ENCODE data around the gene SMARCA2. TPM values are rescaled to one million over a fixed set of nuclear protein-coding genes. Genes with fewer than 3 reads are reported as not detected.

Gene SMARCA2
- total RNA-seq, 1 experiment from 2014 or later, result 27.9 TPM

DNA sequence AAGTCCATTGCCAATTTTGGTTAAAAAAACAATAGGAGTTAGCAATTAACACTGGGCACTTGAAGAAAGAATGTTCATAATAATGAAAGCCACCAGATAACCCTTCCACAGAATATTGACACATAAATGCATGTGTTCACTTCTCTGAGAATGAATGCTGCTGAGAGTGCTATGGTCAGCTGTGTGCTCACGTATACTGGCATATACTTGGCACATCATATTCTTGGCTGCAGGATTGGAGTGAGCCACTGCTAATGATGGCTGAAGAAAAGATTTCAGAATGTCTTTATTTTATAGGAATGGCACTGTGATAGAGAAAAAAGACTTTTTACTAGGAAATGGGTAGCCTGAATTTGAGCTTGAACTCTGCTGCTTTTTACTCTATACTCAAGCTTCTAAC is 46.0 kb upstream of the SMARCA2 start:
- DNase-seq (no peak), ATAC-seq (no peak)
- H3K9ac ChIP-seq (ENCODE audit: low read length), result no peak overlapping the region
- no peaks in the 10 kb centered on the region for H3F3A ChIP-seq (ENCODE audit: low read length, unreplicated experiment)
- no peak overlapping the region for H3K4me3 ChIP-seq (ENCODE audit: low read length)
- peaks cover 31% of the 10 kb centered on the region for H3K27me3 ChIP-seq (ENCODE audit: low read length)
- no peaks in the 10 kb centered on the region for H3K9me3 ChIP-seq (ENCODE audit: low read length)
- H3K9me2 ChIP-seq (replicated peaks; ENCODE audit: low read length), result no peaks in the 10 kb centered on the region
- H3K36me3 ChIP-seq (ENCODE audit: low read depth, low read length), result no peaks in the 10 kb centered on the region
- H4K20me1 ChIP-seq (ENCODE audit: low read length), result no peaks in the 10 kb centered on the region
- ChIA-PET POLR2A (ENCODE audit: unreplicated experiment) (no interaction called here), CTCF (no interaction called here)
- H3K79me2 ChIP-seq (ENCODE audit: low read length), result no peaks in the 10 kb centered on the region
- no peak overlapping the region for H3K27ac ChIP-seq (ENCODE audit: low read length)
- H2AFZ ChIP-seq (ENCODE audit: low read length), result no peak overlapping the region
- no peak overlapping the region for H3K4me2 ChIP-seq (ENCODE audit: low read length)
- no TSS peak for BruUV-seq (replicated peaks)
- no peaks in the 10 kb centered on the region for H3K4me1 ChIP-seq (ENCODE audit: insufficient read depth, low read length)
- intact Hi-C loops (cut with micrococcal nuclease), result no loop called here
- TF ChIP-seq EZH2 (IDR thresholded peaks at IDR 0.05; ENCODE audit: low read length, unreplicated experiment), result no peak
- TF ChIP-seq EZH2phosphoT487 (IDR thresholded peaks at IDR 0.05; ENCODE audit: borderline replicate concordance, low read length), result no peak
- TF ChIP-seq, protein P1, sequence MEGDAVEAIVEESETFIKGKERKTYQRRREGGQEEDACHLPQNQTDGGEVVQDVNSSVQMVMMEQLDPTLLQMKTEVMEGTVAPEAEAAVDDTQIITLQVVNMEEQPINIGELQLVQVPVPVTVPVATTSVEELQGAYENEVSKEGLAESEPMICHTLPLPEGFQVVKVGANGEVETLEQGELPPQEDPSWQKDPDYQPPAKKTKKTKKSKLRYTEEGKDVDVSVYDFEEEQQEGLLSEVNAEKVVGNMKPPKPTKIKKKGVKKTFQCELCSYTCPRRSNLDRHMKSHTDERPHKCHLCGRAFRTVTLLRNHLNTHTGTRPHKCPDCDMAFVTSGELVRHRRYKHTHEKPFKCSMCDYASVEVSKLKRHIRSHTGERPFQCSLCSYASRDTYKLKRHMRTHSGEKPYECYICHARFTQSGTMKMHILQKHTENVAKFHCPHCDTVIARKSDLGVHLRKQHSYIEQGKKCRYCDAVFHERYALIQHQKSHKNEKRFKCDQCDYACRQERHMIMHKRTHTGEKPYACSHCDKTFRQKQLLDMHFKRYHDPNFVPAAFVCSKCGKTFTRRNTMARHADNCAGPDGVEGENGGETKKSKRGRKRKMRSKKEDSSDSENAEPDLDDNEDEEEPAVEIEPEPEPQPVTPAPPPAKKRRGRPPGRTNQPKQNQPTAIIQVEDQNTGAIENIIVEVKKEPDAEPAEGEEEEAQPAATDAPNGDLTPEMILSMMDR (conservative IDR thresholded peaks at IDR 0.05; ENCODE audit: low read depth, low read length), result no peak

DNA sequence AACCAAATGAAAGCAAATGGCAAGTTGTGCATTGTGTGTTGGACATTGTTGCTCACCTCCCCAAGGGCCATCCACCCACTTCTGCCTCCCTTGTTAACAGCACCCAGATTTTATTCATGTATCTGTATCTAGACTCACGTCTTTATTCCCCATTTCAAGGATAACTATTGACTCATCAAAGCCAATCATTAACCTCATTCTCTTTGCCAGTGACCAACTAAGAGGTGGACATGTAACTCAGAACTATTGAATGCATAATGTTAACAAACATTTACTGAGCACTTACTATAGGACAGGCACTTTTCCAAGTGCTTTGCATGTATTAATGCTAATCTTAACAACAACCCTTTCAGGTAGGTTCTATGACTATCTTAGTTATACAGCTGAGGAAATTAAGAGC is 45.2 kb upstream of the SMARCA2 start:
- no peak for TF ChIP-seq EZH2 (IDR thresholded peaks at IDR 0.05; ENCODE audit: low read length, unreplicated experiment)
- TF ChIP-seq EZH2phosphoT487 (IDR thresholded peaks at IDR 0.05; ENCODE audit: borderline replicate concordance, low read length), result no peak
- TF ChIP-seq, protein P1 (conservative IDR thresholded peaks at IDR 0.05; ENCODE audit: low read depth, low read length), result no peak
- Histone ChIP-seq H3F3A (ENCODE audit: low read length, unreplicated experiment) (no peaks in the 10 kb centered on the region), H3K9me3 (ENCODE audit: low read length) (no peaks in the 10 kb centered on the region), H3K27ac (ENCODE audit: low read length) (no peak overlapping the region), H3K4me2 (ENCODE audit: low read length) (no peak overlapping the region), H3K36me3 (ENCODE audit: low read depth, low read length) (no peaks in the 10 kb centered on the region), H3K4me1 (ENCODE audit: insufficient read depth, low read length) (no peaks in the 10 kb centered on the region), H3K79me2 (ENCODE audit: low read length) (no peaks in the 10 kb centered on the region), H3K9ac (ENCODE audit: low read length) (no peak overlapping the region), H3K27me3 (ENCODE audit: low read length) (peaks cover 24% of the 10 kb centered on the region), H2AFZ (ENCODE audit: low read length) (no peak overlapping the region), H3K4me3 (ENCODE audit: low read length) (no peak overlapping the region), H3K9me2 (replicated peaks; ENCODE audit: low read length) (no peaks in the 10 kb centered on the region), H4K20me1 (ENCODE audit: low read length) (no peaks in the 10 kb centered on the region)
- ChIA-PET CTCF (no interaction called here), POLR2A (ENCODE audit: unreplicated experiment) (no interaction called here)
- ATAC-seq, result no peak
- DNase-seq, result no peak
- intact Hi-C loops (cut with micrococcal nuclease), result no loop called here
- no TSS peak for BruUV-seq (replicated peaks)

DNA sequence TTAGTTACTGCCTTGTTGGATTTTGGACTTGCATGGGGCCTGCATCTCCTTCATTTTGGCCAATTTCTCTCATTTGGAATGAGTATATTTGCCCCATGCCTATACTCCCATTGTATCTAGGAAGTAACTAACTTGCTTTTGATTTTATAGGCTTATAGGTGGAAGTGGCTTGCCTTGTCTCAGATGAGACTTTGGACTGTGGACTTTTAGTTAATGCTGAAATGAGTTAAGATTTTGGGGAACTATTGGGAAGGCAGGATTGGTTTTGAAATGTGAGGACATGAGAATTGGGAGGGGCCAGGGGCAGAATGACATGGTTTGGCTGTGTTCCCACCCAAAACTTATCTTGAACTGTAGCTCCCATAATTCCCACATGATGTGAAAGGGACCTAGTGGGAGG is 42.5 kb upstream of the SMARCA2 start:
- POLR2A ChIA-PET (ENCODE audit: unreplicated experiment), result no interaction called here

More for the DNA sequence above, 42.5 kb upstream of the SMARCA2 start:
- Histone ChIP-seq H3K9ac (ENCODE audit: low read length) (no peak overlapping the region), H3K9me2 (replicated peaks; ENCODE audit: low read length) (no peaks in the 10 kb centered on the region), H4K20me1 (ENCODE audit: low read length) (no peaks in the 10 kb centered on the region), H3K27me3 (ENCODE audit: low read length) (0 out of 2 replicates have a peak, but pooled peaks cover 1% of the 10 kb centered on the region), H3K27ac (ENCODE audit: low read length) (no peak overlapping the region), H3F3A (ENCODE audit: low read length, unreplicated experiment) (no peaks in the 10 kb centered on the region), H3K4me3 (ENCODE audit: low read length) (no peak overlapping the region), H3K9me3 (ENCODE audit: low read length) (no peaks in the 10 kb centered on the region), H3K79me2 (ENCODE audit: low read length) (no peaks in the 10 kb centered on the region), H2AFZ (ENCODE audit: low read length) (no peak overlapping the region), H3K4me1 (ENCODE audit: insufficient read depth, low read length) (no peaks in the 10 kb centered on the region), H3K4me2 (ENCODE audit: low read length) (no peak overlapping the region), H3K36me3 (ENCODE audit: low read depth, low read length) (no peaks in the 10 kb centered on the region)
- CTCF ChIA-PET, result no interaction called here
- ATAC-seq (no peak), DNase-seq (no peak)
- TF ChIP-seq EZH2phosphoT487 (IDR thresholded peaks at IDR 0.05; ENCODE audit: borderline replicate concordance, low read length) (no peak), EZH2 (IDR thresholded peaks at IDR 0.05; ENCODE audit: low read length, unreplicated experiment) (no peak)
- TF ChIP-seq, protein P1 (conservative IDR thresholded peaks at IDR 0.05; ENCODE audit: low read depth, low read length), result no peak
- intact Hi-C loops (cut with micrococcal nuclease), result no loop called here
- no TSS peak for BruUV-seq (replicated peaks)

Data from PC-3 (cell line).